ENCODE measurements around the gene GET3. TPM values are rescaled to one million over a fixed set of nuclear protein-coding genes. Genes with fewer than 3 reads are reported as not detected.
A peak's percentile ranks its signal among the peaks of the same experiment; 100 is the strongest.

Gene GET3
- total and polyA plus RNA-seq, 5 donors from 2014 or later: 37.9 to 91.2 (median 72.7) TPM

DNA sequence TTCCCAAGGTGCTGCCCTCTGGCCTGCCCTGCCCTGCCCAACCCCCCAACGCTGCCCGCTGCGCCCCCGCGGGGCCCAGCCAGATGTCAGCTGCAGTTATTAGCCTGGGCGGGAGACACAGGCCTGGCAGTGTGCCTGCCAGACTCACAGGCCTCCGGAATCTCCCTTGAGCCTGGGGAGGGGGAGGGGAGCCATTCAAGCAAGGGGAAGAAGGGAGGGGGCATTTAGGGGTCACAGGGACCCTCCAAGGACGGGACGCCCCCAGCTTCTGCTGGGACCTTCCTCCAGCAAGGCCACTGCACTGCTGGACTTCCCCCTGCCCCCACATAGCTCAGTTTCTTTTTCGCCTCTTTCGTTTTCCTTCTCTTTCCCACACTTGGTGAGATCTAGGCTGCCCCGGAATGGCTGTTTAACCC is 51.4 kb downstream of the GET3 start:
- Mint-ChIP-seq H3K9me3 (peaks cover 0 to 11% (median 0%) of the 10 kb centered on the region in 7 donors), H3K4me3 (peak overlapping the region; percentile 82 to 85 (median 83)), H3K27ac (peak overlapping the region; percentile 93 to 95 (median 94)), H3K27me3 (peaks cover 21% of the 10 kb centered on the region), H3K4me1 (peaks cover 0 to 26% (median 13%) of the 10 kb centered on the region in 4 donors), H3K36me3 (no peaks in the 10 kb centered on the region)
- Histone ChIP-seq H3K9me3 (ENCODE audit: control insufficient read depth in 2 of 2, low read length in 2 of 2) (no peaks in the 10 kb centered on the region), H3K4me3 (ENCODE audit: low read depth, low read length) (peak overlapping the region; percentile 53), H3K27me3 (ENCODE audit: control insufficient read depth, insufficient read depth, low read length) (no peaks in the 10 kb centered on the region), H3K27ac (ENCODE audit: insufficient read depth, low read length, poor library complexity, severe bottlenecking) (peak overlapping the region; percentile 100), H3K4me1 (ENCODE audit: control insufficient read depth, insufficient read depth, low read length, poor library complexity, severe bottlenecking) (peaks cover 61% of the 10 kb centered on the region), H3K36me3 (ENCODE audit: control insufficient read depth, insufficient read depth, low read length) (no peaks in the 10 kb centered on the region)
- no peak for ATAC-seq (ENCODE audit: low read depth in 2 of 2)
- DNase-seq: peak in 2 of 3 donors; percentile 46 to 55

DNA sequence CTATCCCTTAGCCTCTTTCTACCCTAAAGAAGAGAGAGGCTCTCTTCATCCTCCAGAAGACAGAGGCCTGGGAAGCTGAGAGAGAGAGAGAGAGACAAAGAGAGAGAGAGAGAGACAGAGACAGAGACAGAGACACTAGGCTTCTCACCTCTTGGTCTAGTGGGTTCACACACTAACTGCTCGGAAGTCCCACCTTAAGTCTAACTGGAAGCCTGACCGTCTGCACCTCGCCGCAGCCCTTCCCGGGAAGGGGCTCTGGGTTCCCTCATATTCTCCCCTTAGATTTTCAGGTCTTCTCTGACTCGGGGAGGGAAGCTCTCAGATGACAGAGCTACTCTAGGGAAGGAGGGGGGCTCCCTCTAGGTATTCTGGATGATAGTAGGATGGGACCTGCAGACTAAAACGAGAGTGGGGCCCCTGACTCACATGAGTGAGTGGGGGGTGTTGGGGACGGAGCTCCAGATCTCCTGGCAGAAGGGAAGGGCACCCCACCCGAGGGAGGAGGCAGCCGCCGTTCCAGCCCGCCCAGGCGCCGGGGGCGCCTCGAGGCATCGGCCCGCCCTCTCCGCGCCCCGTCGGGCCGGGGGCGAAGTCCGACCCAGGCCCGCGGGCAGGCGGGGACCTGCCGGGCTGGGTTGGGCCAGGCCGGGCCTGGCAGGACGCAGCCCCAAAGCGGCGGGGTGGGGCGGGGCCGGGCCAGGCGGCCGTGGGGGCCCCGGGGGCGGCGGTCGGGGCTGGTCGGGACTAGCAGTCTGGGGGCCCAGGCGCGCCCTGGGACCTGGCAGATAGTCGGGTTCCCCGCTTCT is 52.0 kb downstream of the GET3 start:
- peak overlapping the region; percentile 82 to 100 (median 90) for H3K4me3 Mint-ChIP-seq
- Histone ChIP-seq H3K27ac (ENCODE audit: insufficient read depth, low read length, poor library complexity, severe bottlenecking) (peak overlapping the region; percentile 100), H3K9me3 (ENCODE audit: control insufficient read depth in 2 of 2, low read length in 2 of 2) (no peaks in the 10 kb centered on the region), H3K4me3 (ENCODE audit: low read depth, low read length) (peak overlapping the region; percentile 53), H3K4me1 (ENCODE audit: control insufficient read depth, insufficient read depth, low read length, poor library complexity, severe bottlenecking) (peaks cover 61% of the 10 kb centered on the region), H3K36me3 (ENCODE audit: control insufficient read depth, insufficient read depth, low read length) (no peaks in the 10 kb centered on the region), H3K27me3 (ENCODE audit: control insufficient read depth, insufficient read depth, low read length) (no peaks in the 10 kb centered on the region)
- peak overlapping the region; percentile 93 to 95 (median 94) for H3K27ac Mint-ChIP-seq
- peak in 1 of 3 donors; percentile 31 for DNase-seq
- H3K36me3 Mint-ChIP-seq: no peaks in the 10 kb centered on the region
- no peak for ATAC-seq (ENCODE audit: low read depth in 2 of 2)
- H3K9me3 Mint-ChIP-seq: peaks cover 0 to 14% (median 0%) of the 10 kb centered on the region in 7 donors
- H3K4me1 Mint-ChIP-seq: peaks cover 4 to 29% (median 16%) of the 10 kb centered on the region in 4 donors
- peaks cover 25% of the 10 kb centered on the region for H3K27me3 Mint-ChIP-seq

DNA sequence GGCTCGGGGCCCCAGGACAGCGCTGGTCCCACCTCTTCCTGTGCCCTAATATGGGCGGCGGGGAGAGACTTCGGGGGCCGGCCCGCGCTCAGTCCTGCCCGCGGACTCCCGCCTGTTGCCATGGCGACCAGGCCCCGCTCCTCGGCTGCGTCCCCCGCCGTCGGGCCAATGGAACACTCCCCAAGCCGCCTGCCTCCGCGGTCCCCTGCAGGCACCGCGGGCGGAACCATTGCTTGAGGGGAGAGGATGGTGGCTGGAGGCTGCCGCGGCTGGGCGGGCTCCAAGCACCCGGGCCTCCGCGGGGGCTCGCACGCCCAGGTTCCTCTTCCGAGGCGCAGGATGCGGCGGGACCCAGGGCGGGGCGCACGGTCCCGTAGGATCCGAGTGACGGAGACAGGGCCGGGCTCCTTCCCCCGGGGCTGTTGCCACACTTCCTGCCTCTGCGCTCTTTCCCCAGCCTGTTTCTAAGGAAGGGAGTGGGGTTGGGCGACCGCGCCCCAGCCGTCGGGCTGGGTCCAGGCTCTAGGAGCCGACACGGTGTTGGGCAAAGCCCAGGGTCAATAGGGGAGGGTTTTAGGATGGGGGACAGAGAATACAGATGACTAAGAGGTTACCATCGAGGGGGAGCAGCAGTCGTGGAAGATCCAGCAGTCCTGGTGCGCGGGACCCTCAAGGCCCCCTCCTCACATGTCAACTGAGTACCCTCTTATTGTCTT is 52.8 kb downstream of the GET3 start:
- peak overlapping the region; percentile 99 to 100 (median 99) for H3K27ac Mint-ChIP-seq
- Histone ChIP-seq H3K9me3 (ENCODE audit: control insufficient read depth in 2 of 2, low read length in 2 of 2) (no peaks in the 10 kb centered on the region), H3K4me3 (ENCODE audit: low read depth, low read length) (peak overlapping the region; percentile 89), H3K36me3 (ENCODE audit: control insufficient read depth, insufficient read depth, low read length) (no peaks in the 10 kb centered on the region), H3K4me1 (ENCODE audit: control insufficient read depth, insufficient read depth, low read length, poor library complexity, severe bottlenecking) (peaks cover 61% of the 10 kb centered on the region), H3K27ac (ENCODE audit: insufficient read depth, low read length, poor library complexity, severe bottlenecking) (peak overlapping the region; percentile 100), H3K27me3 (ENCODE audit: control insufficient read depth, insufficient read depth, low read length) (no peaks in the 10 kb centered on the region)
- peak; percentile 33 to 45 for ATAC-seq (ENCODE audit: low read depth in 2 of 2)
- peak overlapping the region; percentile 95 to 100 (median 97) for H3K4me3 Mint-ChIP-seq
- H3K4me1 Mint-ChIP-seq: peaks cover 9 to 37% (median 21%) of the 10 kb centered on the region in 4 donors
- H3K36me3 Mint-ChIP-seq: no peaks in the 10 kb centered on the region
- peaks cover 27% of the 10 kb centered on the region for H3K27me3 Mint-ChIP-seq
- H3K9me3 Mint-ChIP-seq: peaks cover 0 to 14% (median 0%) of the 10 kb centered on the region in 7 donors
- DNase-seq: peak; percentile 89 to 97 (median 91)

DNA sequence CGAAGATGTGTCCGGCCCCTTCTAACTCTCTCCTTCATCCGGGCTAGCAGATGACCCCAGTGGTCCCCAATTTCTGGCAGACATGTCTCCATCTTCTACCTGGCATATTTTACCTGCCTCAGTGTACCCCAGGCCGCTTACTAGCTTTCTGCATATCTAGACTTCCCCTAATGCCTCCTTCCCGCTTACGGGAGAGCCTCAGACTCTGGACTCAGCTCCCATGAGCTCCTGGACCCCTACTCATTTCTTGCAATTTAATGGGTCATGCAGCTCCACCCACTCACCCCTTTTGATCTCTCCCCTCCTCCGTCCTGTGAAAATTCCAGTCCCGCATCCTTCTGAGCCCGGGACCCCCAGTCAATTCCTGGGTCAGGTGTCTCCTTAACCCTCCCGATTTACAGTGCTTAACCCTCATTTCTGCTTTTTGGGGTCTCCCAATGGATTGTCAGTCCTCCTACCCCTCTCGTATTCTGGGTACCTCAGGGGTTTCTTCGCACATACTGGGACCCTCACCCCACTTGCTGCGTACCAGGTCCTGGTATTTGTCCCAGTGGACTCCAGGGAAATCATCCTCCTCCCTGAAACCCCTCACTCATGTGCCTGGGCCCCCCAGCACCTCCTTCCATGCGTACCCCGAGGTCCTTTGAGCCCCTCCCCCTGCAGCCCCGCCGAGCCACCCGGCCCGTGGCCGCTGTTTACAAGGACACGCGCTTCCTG is 53.5 kb downstream of the GET3 start:
- H3K4me3 Mint-ChIP-seq: peak overlapping the region; percentile 95 to 100 (median 97)
- DNase-seq (no peak), ATAC-seq (ENCODE audit: low read depth in 2 of 2) (no peak)
- Histone ChIP-seq H3K27ac (ENCODE audit: insufficient read depth, low read length, poor library complexity, severe bottlenecking) (peak overlapping the region; percentile 100), H3K9me3 (ENCODE audit: control insufficient read depth in 2 of 2, low read length in 2 of 2) (no peaks in the 10 kb centered on the region), H3K27me3 (ENCODE audit: control insufficient read depth, insufficient read depth, low read length) (no peaks in the 10 kb centered on the region), H3K4me1 (ENCODE audit: control insufficient read depth, insufficient read depth, low read length, poor library complexity, severe bottlenecking) (peaks cover 60% of the 10 kb centered on the region), H3K4me3 (ENCODE audit: low read depth, low read length) (peak overlapping the region; percentile 89), H3K36me3 (ENCODE audit: control insufficient read depth, insufficient read depth, low read length) (no peaks in the 10 kb centered on the region)
- H3K27ac Mint-ChIP-seq: peak overlapping the region; percentile 99 to 100 (median 99)
- peaks cover 9 to 41% (median 25%) of the 10 kb centered on the region in 4 donors for H3K4me1 Mint-ChIP-seq
- no peaks in the 10 kb centered on the region for H3K36me3 Mint-ChIP-seq
- H3K27me3 Mint-ChIP-seq: peaks cover 27% of the 10 kb centered on the region
- H3K9me3 Mint-ChIP-seq: peaks cover 0 to 14% (median 0%) of the 10 kb centered on the region in 7 donors

DNA sequence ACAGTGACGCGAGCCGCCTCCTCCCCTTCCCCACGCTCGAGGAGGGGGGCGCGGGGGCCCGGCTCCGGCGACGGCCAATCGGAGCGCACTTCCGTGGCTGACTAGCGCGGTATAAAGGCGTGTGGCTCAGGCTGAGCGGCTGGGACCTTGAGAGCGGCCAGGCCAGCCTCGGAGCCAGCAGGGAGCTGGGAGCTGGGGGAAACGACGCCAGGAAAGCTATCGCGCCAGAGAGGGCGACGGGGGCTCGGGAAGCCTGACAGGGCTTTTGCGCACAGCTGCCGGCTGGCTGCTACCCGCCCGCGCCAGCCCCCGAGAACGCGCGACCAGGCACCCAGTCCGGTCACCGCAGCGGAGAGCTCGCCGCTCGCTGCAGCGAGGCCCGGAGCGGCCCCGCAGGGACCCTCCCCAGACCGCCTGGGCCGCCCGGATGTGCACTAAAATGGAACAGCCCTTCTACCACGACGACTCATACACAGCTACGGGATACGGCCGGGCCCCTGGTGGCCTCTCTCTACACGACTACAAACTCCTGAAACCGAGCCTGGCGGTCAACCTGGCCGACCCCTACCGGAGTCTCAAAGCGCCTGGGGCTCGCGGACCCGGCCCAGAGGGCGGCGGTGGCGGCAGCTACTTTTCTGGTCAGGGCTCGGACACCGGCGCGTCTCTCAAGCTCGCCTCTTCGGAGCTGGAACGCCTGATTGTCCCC is 54.2 kb downstream of the GET3 start, which contains the start of gene JUNB:
JUNB (plus strand) TSS at position 142 of the 706 bp plus-strand sequence; CDS start at position 428, 286 bp downstream.
- peak within 1 kb of the TSS; percentile 100 for H3K27ac ChIP-seq (ENCODE audit: insufficient read depth, low read length, poor library complexity, severe bottlenecking)
- Mint-ChIP-seq H3K9me3 (peaks cover 0 to 14% (median 0%) of the 10 kb centered on the region in 7 donors), H3K36me3 (no peaks in the 10 kb centered on the region), H3K27me3 (peaks cover 27% of the 10 kb centered on the region), H3K27ac (peak within 1 kb of the TSS; percentile 99 to 100 (median 99)), H3K4me1 (peaks cover 9 to 48% (median 32%) of the 10 kb centered on the region in 4 donors), H3K4me3 (peak within 1 kb of the TSS; percentile 95 to 100 (median 97))
- ATAC-seq (ENCODE audit: low read depth in 2 of 2) (peak; percentile 48 to 49), DNase-seq (peak; percentile 97 to 98 (median 98))
- H3K9me3 ChIP-seq (ENCODE audit: control insufficient read depth in 2 of 2, low read length in 2 of 2): no peaks in the 10 kb centered on the region
- peaks cover 60% of the 10 kb centered on the region for H3K4me1 ChIP-seq (ENCODE audit: control insufficient read depth, insufficient read depth, low read length, poor library complexity, severe bottlenecking)
- peak within 1 kb of the TSS; percentile 89 for H3K4me3 ChIP-seq (ENCODE audit: low read depth, low read length)
- H3K27me3 ChIP-seq (ENCODE audit: control insufficient read depth, insufficient read depth, low read length): no peaks in the 10 kb centered on the region
- no peaks in the 10 kb centered on the region for H3K36me3 ChIP-seq (ENCODE audit: control insufficient read depth, insufficient read depth, low read length)

DNA sequence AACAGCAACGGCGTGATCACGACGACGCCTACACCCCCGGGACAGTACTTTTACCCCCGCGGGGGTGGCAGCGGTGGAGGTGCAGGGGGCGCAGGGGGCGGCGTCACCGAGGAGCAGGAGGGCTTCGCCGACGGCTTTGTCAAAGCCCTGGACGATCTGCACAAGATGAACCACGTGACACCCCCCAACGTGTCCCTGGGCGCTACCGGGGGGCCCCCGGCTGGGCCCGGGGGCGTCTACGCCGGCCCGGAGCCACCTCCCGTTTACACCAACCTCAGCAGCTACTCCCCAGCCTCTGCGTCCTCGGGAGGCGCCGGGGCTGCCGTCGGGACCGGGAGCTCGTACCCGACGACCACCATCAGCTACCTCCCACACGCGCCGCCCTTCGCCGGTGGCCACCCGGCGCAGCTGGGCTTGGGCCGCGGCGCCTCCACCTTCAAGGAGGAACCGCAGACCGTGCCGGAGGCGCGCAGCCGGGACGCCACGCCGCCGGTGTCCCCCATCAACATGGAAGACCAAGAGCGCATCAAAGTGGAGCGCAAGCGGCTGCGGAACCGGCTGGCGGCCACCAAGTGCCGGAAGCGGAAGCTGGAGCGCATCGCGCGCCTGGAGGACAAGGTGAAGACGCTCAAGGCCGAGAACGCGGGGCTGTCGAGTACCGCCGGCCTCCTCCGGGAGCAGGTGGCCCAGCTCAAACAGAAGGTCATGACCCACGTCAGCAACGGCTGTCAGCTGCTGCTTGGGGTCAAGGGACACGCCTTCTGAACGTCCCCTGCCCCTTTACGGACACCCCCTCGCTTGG is 55.0 kb downstream of the GET3 start:
- ATAC-seq (ENCODE audit: low read depth in 2 of 2) (no peak), DNase-seq (peak; percentile 59 to 91 (median 77))
- peaks cover 9 to 47% (median 33%) of the 10 kb centered on the region in 4 donors for H3K4me1 Mint-ChIP-seq
- H3K27ac Mint-ChIP-seq: peak overlapping the region; percentile 97 to 100 (median 98)
- Histone ChIP-seq H3K4me1 (ENCODE audit: control insufficient read depth, insufficient read depth, low read length, poor library complexity, severe bottlenecking) (peaks cover 56% of the 10 kb centered on the region), H3K4me3 (ENCODE audit: low read depth, low read length) (peak overlapping the region; percentile 88), H3K36me3 (ENCODE audit: control insufficient read depth, insufficient read depth, low read length) (no peaks in the 10 kb centered on the region), H3K27ac (ENCODE audit: insufficient read depth, low read length, poor library complexity, severe bottlenecking) (peak overlapping the region; percentile 100), H3K27me3 (ENCODE audit: control insufficient read depth, insufficient read depth, low read length) (no peaks in the 10 kb centered on the region), H3K9me3 (ENCODE audit: control insufficient read depth in 2 of 2, low read length in 2 of 2) (no peaks in the 10 kb centered on the region)
- H3K36me3 Mint-ChIP-seq: no peaks in the 10 kb centered on the region
- peak overlapping the region; percentile 95 to 100 (median 97) for H3K4me3 Mint-ChIP-seq
- peaks cover 0 to 14% (median 0%) of the 10 kb centered on the region in 7 donors for H3K9me3 Mint-ChIP-seq
- H3K27me3 Mint-ChIP-seq: peaks cover 27% of the 10 kb centered on the region

Data from CD4-positive, CD25-positive, alpha-beta regulatory T cell (primary cell).